Peyer's patch (tissue), 4 donors: ENCODE data around the gene ZW10. TPM values are rescaled to one million over a fixed set of nuclear protein-coding genes. Genes with fewer than 3 reads are reported as not detected.

Experiments used
- DNase-seq, 3 donors: peaks; one replicate each; pipeline ENCODE4 v3.0.0-alpha.2; 2017 to 2019
- H3K27ac ChIP-seq, 4 donors: fragments of 200-600 bp; sonication (generic); one replicate each; pipeline ENCODE4 v1.5.1; 2016 to 2019
- H3K27me3 ChIP-seq, 2 donors: fragments of 200-600 bp; sonication (generic); one replicate each; pipeline ENCODE4 v1.5.1; 2019
- H3K36me3 ChIP-seq, 3 donors: fragments of 200-600 bp; sonication (generic); one replicate each; pipeline ENCODE4 v1.5.1; 2016 to 2019
- H3K4me1 ChIP-seq, 4 donors: fragments of 200-600 bp; sonication (generic); one replicate each; pipeline ENCODE4 v1.5.1; 2016 to 2019
- H3K4me3 ChIP-seq, 4 donors: fragments of 200-600 bp; sonication (generic); 1 replicate in 3 of 4; 2 replicates in 1 of 4; pipeline ENCODE4 v1.5.1; 2016 to 2019; ENCODE audit warnings: mild to moderate bottlenecking in 1 of 4
- H3K9me3 ChIP-seq, 4 donors: fragments of 200-600 bp; sonication (generic); one replicate each; pipeline ENCODE4 v1.5.1; 2016 to 2019; ENCODE audit warnings: mild to moderate bottlenecking in 1 of 4
- POLR2A ChIP-seq, 2 donors: fragments of 450-650 bp; IDR thresholded peaks; one replicate each; pipeline ENCODE4 v1.5.1; 2017; ENCODE audit warnings: antibody characterized with exemption in 2 of 2, mild to moderate bottlenecking in 2 of 2, moderate library complexity in 2 of 2
- total RNA-seq, 4 donors: library from RNA; depleted of rRNA; stranded (reverse); fragments of >200 nt; gene quantifications; one replicate each; pipeline ENCODE4 v1.1.0, GENCODE V29; 2016
- TF ChIP-seq, protein P1 (sequence below), 6 experiments: fragments of 450-650 bp in 4 of 6; fragments of 200-600 bp in 2 of 6; sonication (generic) in 1 of 6; IDR thresholded peaks; one replicate each; pipeline ENCODE4 v1.5.1; 2017 to 2019; ENCODE audit warnings: antibody characterized with exemption in 6 of 6, mild to moderate bottlenecking in 3 of 6, moderate library complexity in 1 of 6

ZW10 gene
- total RNA-seq, 4 donors from 2014 or later: 8.7 to 25.6 (median 9.7) TPM

DNA sequence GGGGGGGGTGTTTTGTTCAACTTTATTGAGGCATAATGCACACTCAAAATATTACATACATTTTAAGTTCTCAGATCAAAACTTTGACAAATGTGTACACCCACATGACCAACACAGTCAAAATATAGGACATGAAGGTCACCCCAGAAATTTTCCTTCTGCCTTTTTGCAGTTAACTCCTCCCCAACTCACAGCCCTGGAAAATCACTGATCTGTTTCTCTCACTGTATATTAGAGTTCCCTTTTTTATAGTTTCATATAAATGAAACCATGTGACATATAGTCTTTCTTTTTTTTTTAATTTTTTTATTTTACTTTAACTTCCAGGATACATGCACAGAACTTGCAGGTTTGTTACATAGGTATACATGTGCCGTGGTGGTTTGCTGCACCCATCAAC lies 72.0 kb downstream of the ZW10 start:
- Histone ChIP-seq H3K4me3 (no peak overlapping the region), H3K27me3 (no peaks in the 10 kb centered on the region), H3K4me1 (no peaks in the 10 kb centered on the region), H3K27ac (no peak overlapping the region), H3K9me3 (no peaks in the 10 kb centered on the region), H3K36me3 (no peaks in the 10 kb centered on the region)
- TF ChIP-seq, protein P1, sequence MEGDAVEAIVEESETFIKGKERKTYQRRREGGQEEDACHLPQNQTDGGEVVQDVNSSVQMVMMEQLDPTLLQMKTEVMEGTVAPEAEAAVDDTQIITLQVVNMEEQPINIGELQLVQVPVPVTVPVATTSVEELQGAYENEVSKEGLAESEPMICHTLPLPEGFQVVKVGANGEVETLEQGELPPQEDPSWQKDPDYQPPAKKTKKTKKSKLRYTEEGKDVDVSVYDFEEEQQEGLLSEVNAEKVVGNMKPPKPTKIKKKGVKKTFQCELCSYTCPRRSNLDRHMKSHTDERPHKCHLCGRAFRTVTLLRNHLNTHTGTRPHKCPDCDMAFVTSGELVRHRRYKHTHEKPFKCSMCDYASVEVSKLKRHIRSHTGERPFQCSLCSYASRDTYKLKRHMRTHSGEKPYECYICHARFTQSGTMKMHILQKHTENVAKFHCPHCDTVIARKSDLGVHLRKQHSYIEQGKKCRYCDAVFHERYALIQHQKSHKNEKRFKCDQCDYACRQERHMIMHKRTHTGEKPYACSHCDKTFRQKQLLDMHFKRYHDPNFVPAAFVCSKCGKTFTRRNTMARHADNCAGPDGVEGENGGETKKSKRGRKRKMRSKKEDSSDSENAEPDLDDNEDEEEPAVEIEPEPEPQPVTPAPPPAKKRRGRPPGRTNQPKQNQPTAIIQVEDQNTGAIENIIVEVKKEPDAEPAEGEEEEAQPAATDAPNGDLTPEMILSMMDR (IDR thresholded peaks at IDR 0.05): no peak
- no peak for TF ChIP-seq POLR2A (IDR thresholded peaks at IDR 0.05)
- DNase-seq: no peak

DNA sequence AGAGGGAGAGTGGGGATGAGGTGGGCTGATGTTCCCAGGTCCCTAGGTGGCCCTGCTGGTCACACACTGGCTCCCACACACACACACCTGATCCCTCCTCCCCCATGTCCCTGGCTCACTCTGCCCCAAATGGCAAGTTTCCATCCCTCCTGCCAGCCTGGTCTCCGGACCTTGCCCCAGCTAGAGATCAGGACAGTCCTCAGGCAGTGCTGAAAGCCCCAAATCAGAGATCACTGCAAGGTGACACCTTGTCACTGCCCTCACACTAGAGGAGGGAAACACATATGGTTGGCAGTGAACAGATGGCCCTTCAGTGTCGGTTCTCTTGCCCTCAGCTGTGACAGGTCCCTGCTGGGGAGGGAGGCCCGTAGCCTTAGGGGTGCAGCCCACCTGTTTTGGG lies 75.0 kb downstream of the ZW10 start:
- no peak for DNase-seq
- Histone ChIP-seq H3K36me3 (no peaks in the 10 kb centered on the region), H3K4me1 (no peaks in the 10 kb centered on the region), H3K4me3 (no peak overlapping the region), H3K9me3 (no peaks in the 10 kb centered on the region), H3K27ac (no peak overlapping the region), H3K27me3 (no peaks in the 10 kb centered on the region)
- TF ChIP-seq, protein P1 (IDR thresholded peaks at IDR 0.05): no peak
- TF ChIP-seq POLR2A (IDR thresholded peaks at IDR 0.05): no peak

DNA sequence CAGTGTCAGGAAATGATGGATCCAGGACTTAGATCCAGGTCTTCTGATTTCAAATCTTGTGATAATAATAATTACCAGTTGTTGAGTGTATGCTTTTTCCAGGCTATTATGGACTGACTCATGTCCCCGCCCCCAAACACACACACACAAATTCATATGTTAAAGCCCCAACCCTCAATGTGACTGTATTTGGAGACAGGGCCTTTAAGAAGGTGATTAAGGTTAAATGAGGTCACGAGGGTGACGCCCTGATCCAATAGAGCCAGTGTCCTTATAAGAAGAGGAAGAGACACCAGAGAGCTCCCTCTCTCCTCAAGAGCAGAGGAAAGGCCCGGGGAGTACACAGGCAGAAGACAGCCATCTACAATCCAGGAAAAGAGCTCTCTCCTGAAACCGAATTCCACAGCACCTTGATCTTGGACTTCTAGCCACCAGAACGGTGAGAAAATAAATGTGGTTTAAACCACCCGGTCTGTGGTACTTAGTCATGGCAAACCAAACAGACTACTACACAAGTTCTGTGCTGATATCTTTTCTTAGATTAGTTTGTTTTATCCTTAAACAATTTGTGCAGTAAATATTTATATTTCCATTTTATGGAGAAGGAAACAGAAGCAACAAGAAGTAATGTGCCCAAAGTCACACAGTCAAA lies 75.6 kb downstream of the ZW10 start:
- no peak overlapping the region for H3K4me3 ChIP-seq
- H3K4me1 ChIP-seq: no peaks in the 10 kb centered on the region
- H3K27me3 ChIP-seq: no peaks in the 10 kb centered on the region
- no peak overlapping the region for H3K27ac ChIP-seq
- no peaks in the 10 kb centered on the region for H3K36me3 ChIP-seq
- no peaks in the 10 kb centered on the region for H3K9me3 ChIP-seq
- no peak for TF ChIP-seq POLR2A (IDR thresholded peaks at IDR 0.05)
- TF ChIP-seq, protein P1 (IDR thresholded peaks at IDR 0.05): no peak
- DNase-seq: no peak

DNA sequence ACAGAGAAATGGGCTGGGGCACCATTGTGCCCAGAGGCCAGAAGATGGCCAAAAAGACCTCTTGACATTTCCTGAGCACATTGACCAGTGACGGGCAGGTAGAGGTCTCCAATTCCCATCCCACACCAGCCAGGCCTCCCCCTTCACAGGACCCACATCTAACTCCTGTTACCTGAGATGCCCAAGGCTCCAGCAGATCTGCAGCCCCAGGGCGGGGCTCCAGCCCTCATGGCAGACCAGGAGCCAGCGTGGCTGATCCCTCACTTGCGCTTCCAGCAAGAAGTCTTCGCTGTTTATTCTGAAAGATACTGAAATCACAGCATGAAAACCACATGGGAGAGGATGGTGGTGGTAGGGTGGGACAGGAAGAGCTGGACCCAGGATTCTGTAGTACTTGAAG lies 76.4 kb downstream of the ZW10 start:
- Histone ChIP-seq H3K27ac (no peak overlapping the region), H3K36me3 (no peaks in the 10 kb centered on the region), H3K9me3 (no peaks in the 10 kb centered on the region), H3K4me3 (no peak overlapping the region), H3K27me3 (no peaks in the 10 kb centered on the region), H3K4me1 (no peaks in the 10 kb centered on the region)
- no peak for TF ChIP-seq POLR2A (IDR thresholded peaks at IDR 0.05)
- TF ChIP-seq, protein P1 (IDR thresholded peaks at IDR 0.05): no peak
- no peak for DNase-seq

DNA sequence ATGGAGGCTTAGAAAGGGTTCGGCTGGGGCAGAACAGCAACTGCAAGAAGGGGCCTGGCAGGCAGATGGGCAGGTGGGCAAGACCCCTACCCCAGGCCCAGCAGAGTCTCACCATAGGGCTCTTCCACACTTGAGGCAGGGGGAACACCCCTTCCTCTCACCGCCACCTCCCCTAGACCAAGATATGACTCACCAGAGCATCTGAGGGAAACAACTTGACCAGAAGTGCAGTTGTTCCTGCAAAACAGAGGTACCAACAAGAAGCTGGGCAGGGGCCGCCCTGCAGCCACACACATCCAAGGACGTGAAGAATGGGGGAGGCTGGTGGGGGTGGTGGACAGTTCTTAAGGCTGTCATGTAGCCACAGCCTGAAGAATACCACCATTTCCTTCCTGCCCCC lies 78.3 kb downstream of the ZW10 start:
- Histone ChIP-seq H3K4me1 (no peaks in the 10 kb centered on the region), H3K36me3 (no peaks in the 10 kb centered on the region), H3K9me3 (no peaks in the 10 kb centered on the region), H3K4me3 (no peak overlapping the region), H3K27me3 (no peaks in the 10 kb centered on the region), H3K27ac (no peak overlapping the region)
- TF ChIP-seq POLR2A (IDR thresholded peaks at IDR 0.05): no peak
- TF ChIP-seq, protein P1 (IDR thresholded peaks at IDR 0.05): no peak
- DNase-seq: no peak

DNA sequence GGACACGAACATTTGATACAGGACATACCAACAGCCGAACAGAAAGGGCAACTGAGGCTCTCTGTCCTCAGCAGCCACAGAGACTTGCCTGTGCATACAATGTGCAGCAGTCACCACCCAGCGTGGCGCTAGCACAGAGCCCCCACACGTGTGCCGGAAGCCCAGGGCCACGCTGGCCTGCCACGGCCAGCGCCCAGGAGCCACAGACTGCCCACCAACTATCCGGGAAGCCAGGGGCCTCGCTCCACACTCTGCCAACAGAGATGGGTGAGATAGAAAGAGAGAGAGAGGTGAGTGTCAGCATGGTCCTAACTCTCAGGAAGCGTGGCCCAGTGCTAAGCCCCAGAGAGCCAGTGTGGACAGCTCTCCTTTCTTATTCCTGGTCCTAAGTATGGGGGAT lies 79.1 kb downstream of the ZW10 start:
- no peaks in the 10 kb centered on the region for H3K9me3 ChIP-seq
- H3K4me3 ChIP-seq: no peak overlapping the region
- no peak for DNase-seq
- H3K27me3 ChIP-seq: no peaks in the 10 kb centered on the region
- TF ChIP-seq POLR2A (IDR thresholded peaks at IDR 0.05): no peak
- TF ChIP-seq, protein P1 (IDR thresholded peaks at IDR 0.05): no peak
- H3K27ac ChIP-seq: no peak overlapping the region
- no peaks in the 10 kb centered on the region for H3K4me1 ChIP-seq
- H3K36me3 ChIP-seq: no peaks in the 10 kb centered on the region
